ENCODE measurements around the gene ATP1A1.

DNA sequence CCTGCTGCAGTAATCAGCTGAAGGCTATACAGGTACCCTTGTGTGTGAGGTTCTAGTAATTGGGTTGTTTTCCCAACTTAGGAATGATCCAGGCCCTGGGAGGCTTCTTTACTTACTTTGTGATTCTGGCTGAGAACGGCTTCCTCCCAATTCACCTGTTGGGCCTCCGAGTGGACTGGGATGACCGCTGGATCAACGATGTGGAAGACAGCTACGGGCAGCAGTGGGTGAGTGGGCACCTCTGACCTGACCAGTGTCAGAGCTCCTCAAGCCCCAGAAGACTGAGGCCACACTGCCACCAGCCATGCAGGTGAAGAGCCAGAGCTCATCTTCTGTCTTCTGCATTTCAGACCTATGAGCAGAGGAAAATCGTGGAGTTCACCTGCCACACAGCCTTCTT, 27.7 kb downstream of the ATP1A1 start:
- TF ChIP-seq POLR2A (IDR thresholded peaks at IDR 0.05) (no peak), EP300 (IDR thresholded peaks at IDR 0.05) (no peak), POLR2AphosphoS5 (IDR thresholded peaks at IDR 0.05) (no peak)
- TF ChIP-seq, protein P1, sequence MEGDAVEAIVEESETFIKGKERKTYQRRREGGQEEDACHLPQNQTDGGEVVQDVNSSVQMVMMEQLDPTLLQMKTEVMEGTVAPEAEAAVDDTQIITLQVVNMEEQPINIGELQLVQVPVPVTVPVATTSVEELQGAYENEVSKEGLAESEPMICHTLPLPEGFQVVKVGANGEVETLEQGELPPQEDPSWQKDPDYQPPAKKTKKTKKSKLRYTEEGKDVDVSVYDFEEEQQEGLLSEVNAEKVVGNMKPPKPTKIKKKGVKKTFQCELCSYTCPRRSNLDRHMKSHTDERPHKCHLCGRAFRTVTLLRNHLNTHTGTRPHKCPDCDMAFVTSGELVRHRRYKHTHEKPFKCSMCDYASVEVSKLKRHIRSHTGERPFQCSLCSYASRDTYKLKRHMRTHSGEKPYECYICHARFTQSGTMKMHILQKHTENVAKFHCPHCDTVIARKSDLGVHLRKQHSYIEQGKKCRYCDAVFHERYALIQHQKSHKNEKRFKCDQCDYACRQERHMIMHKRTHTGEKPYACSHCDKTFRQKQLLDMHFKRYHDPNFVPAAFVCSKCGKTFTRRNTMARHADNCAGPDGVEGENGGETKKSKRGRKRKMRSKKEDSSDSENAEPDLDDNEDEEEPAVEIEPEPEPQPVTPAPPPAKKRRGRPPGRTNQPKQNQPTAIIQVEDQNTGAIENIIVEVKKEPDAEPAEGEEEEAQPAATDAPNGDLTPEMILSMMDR (IDR thresholded peaks at IDR 0.05), result no peak

All from suprapubic skin (tissue), 4 donors.